Activated CD8-positive, alpha-beta memory T cell treated with anti-CD3 and anti-CD28 coated beads, Interleukin-2, amount 50 U/mL, for 1 hour (primary cell): Measurements from ENCODE around the gene CD101.
A peak's percentile ranks its signal among the peaks of the same experiment; 100 is the strongest.

Experiments
- DNase-seq: peaks from one replicate; pipeline ENCODE4 v3.0.0-alpha.2; 2020; ENCODE audit errors: extremely low read depth

Gene CD101

DNA sequence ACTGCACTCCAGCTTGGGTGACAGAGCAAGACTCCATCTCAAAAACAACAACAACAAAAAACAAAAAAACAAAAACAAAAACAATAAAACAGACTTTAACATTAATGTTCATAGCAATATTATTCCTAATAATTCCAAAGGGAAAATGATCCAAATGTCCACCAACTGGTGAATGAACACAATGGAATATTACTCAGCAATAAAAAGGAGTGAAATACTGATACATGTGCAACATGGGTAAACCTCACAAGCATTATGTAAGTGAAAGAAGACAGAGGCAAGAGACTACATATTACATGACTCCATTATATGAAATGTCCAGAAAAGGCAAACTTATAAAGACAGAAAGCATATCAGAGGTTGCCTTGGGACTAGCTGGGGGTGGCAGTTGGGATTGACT lies 52.5 kb downstream of the CD101 start:
- no peak for DNase-seq

DNA sequence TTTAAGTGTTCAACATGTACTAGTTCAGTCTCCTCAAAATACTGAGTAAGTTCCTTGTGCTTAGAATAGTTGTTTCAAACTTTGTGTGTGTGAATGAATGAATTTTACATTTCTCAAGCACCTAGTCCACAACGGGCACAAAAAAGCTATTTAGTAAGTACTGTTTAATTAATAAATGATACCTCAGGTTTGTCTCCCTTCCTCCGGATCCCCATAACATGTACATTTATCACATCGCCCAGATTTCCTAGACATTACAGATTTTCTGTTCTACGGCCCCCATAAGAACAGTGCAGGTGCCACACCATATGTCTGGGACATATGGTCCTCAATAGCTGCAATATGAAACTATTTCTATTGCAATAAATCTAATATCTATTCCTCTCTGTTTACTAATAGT lies 57.2 kb downstream of the CD101 start:
- no peak for DNase-seq

DNA sequence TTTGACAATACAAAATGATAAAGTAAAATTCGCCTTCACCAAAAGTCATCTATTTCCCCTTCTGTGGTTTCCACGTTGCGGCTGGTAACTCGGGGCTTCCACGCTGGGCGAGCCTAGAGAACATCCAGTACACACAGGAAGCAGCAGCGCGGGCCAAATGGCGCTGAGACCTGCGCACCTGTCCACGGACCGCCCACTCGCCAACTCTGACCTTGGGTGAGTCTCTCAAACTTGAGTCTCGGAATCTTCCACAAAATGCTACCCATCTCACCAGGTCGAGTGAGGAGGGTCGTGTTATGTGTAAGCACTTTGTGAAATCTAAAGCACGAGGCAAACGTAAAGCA lies 57.7 kb downstream of the CD101 start:
- no peak for DNase-seq

DNA sequence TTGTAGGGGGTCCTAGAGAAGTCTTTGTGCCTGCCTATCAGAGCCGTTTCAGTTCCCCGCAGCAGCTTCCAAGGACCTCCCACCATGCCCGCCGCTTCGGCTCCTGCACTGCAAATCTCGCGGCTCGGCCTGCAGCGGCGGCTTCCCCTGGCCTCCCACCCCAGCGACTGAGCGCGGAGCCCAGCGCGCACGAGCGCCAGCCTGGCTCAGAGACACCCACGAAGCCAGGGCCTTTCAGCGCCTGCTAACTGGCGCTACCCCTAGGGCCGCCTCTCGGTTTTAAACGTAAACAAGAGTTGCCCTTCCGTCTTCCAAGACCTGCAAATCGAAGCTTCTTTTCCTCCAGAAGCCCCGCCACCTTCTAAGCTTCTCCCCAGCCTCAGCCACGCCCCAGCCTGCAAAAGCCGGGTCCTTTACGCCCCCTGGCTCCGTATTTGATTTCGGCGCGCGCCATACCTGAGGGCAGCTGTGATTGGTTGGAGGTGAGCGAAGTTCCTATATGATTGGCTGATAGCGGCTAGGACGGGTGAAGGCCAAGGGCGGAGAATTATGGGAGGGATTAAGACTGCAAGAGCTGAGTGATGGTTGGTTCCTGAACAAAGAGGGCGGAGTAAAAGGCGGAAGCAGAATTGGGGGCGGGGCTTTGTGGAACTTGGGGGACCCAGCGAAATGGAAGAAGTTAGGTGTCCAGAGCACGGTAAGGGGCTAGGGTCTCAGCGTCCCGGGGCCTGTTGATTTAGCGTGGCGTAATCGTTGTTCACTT lies 58.3 kb downstream of the CD101 start, which contains the start of gene TTF2:
TSS of gene TTF2 (plus strand) at position 649 of the 763 bp plus-strand sequence. CDS start at position 670, 21 bp downstream.
- DNase-seq = peak; percentile 87

DNA sequence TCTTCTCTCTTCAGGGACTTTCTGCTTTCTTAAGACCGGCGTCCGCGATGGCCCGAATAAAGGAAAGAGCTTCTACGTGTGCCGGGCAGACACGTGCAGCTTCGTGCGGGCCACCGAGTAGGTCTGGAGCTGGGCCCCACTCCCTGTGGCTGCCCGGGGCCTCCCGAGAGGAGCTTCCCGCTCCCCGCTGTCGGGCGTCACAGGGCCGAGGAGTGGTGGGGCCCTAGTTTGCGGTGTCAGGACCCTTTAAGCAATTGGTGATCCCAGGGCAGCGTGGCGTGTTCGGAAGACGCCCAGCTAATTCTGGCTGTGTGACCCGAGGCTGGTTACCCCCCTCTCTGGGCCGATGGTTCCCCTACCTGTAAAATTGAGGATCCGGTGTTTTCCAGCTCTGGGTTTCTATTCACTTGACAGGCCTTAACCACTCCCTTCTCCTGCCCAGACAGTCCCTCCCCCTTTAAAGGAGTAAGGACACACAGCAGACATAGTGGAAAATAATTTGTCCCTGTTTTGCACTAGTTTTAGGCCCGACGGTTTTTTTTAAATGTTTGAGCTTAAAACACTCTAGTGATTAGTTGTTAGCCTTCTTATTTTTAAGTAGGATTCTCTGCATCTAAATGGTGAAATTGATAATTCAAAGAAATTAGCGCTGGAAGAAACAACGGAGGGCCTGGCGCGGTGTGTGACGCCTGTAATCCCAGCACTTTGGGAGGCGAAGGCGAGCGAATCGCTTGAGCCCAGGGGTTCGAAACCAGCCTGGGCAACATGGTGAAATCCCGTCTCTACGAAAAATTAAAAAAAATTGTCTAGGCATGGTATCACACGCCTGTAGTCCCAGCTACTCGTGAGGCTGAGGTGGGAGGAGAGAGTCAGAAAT lies 59.1 kb downstream of the CD101 start:
- no peak for DNase-seq

DNA sequence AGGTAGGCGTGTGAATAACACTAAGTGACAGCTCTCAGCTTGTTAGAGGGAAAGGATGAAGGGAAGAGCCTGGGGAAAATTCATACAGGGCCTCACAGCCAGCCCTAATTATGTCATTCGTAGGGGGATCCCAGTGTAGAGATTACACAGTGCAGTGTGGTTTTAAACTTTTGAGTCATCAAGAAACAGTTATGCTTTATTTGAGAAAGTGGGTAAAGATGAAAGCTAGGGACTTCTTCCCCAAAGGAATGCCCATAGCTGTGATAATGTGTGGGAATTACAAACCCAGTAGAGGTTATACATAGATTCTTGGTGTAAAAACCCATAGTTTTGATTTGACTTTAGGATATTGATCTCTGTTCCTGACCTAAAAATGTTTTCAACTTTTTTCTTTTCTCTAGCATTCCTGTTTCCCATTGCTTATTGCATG lies 60.4 kb downstream of the CD101 start:
- DNase-seq = no peak

DNA sequence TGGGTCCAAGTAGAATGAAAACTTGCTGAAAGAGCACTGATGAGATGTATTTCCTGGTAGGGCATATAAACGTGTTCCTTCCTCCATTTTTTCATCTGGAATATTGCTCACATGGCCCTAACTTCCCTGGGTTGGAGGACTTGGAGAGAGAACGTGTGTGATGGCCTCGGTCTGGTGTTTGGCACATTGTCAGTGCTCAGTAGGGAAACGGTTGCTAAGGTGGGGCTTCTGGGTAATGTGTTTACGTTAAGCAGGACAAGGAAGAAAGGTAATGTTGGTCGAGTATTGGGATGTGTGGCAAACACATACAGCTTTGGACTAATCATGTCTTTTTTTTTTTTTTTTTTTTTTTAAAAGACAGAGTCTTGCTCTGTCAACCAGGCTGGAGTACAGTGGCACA lies 64.8 kb downstream of the CD101 start:
- DNase-seq = no peak

DNA sequence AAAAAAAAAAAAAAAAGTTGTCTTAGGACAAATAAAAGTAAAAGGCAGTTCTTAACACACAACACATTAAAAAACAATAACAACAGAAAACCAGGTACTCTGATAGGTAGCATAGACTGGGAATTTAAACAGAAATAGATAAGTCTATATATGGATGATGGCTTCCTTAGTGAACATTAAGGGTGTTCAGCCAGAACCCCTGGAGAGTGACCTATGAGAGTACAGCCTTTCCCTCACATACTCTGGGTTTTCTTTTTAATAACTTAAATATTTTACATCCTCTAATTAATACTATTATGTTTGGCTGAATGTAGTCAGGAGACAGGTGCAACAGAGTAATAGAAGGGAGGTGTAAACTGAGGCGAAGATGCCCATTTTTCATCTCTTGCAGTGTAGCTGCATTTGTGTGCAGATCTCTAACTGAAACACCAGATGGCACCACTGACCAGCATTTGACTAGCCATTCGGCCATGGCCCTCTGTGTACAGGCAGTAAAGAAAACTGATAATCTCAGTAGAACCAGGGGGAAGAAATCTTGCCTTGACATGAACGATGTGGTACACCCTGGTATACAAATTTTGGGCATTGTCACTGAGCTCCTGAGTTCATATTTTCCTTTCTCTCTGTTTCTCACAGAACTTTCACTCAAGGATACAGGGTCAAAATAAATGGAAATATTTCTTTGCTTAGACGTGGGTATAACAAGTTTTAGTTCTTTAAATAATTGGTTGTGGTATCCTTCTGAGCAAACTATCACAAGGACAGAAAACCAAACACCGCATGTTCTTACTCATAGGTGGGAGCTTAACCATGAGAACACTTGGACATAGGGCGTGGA lies 66.2 kb downstream of the CD101 start:
- no peak for DNase-seq

DNA sequence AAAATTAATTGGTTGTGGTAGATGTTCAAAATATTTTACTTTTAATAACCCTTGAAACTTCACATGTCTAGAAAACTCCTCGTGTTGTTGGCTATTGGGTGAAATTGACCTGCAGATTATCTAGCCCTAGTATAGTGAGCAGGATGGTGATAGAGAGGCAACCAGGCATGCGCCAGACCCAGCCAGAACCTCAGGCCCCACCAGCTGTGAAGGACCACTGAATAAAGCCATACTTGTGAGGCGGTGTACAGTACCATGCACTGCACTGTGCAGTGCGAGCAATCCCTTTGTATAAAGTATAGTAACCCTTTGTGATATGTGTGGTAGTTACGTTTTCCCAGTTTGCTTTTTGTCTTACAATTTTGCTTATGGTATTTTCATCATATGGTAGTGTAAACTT lies 67.0 kb downstream of the CD101 start:
- no peak for DNase-seq

GRCh38 chr1:117069220-117069844 lies 67.8 kb downstream of the CD101 start:
- DNase-seq = no peak

- no peak for DNase-seq
Measured at GRCh38 chr1:117070124-117070523, 68.6 kb downstream of the CD101 start.

- no peak for DNase-seq
Measured at GRCh38 chr1:117076648-117077047, 75.1 kb downstream of the CD101 start.

DNA sequence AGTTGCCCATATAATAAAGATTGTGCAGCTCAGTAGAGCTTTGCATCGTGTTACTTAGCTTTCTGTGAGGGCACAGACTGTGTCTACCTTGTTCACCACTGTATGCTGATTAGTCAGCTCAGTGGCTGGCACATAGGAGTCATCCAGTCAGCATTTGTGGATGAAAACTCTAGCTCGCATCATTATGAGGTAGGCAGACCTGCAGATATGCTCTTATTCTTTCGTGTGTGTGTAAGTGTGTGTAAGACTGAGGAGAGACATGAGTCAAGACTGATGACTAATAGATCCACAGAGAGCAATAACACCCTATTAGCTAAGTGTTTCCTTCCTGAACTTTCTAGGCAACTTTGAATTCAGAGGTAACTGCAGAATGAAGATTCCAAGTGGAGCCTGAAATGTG lies 75.7 kb downstream of the CD101 start:
- no peak for DNase-seq

DNA sequence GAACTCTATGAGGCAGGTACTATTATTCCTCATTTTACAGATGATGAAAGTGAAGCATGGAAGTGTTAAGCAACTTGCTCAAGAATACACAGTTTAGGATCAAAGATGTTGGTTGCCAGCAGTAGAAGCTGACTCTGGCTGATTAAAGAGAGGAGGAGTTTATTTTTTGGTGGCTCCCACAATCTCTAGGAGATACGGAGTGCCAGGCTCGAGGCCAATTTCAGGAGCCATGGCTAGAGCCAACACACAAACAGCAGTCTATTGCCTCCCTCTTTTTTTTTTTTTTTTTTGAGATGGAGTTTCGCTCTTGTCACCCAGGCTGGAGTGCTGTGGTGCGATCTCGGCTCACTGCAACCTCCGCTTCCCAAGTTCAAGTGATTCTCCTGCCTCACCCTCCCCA lies 78.2 kb downstream of the CD101 start:
- no peak for DNase-seq

DNA sequence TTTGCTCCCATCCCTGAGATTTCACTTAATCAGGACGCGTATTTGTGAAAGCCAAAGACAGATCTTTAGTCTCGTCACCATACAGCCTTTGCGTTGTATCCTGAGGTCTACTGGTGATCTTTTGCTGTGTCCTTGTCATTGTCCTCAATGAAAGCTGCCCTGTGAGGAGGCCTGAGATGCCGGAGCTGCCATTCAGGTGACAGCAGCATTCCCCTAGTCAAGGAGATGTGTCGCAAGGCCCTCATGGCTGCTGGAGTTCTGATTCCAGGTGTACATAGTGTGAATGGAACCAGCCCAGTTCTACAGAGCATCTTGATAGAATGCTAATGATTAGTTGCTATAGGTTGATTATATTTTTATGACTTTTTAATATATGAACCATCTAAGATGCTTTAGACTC lies 82.7 kb downstream of the CD101 start:
- no peak for DNase-seq
